Limb (tissue), 2 donors: Measurements from ENCODE around the gene GRWD1.

ENCODE experiments used
- DNase-seq, 2 donors: peaks; one replicate each; pipeline ENCODE4 v3.0.0-alpha.2; 2016; ENCODE audit errors: extremely low spot score in 2 of 2

GRWD1 gene

DNA sequence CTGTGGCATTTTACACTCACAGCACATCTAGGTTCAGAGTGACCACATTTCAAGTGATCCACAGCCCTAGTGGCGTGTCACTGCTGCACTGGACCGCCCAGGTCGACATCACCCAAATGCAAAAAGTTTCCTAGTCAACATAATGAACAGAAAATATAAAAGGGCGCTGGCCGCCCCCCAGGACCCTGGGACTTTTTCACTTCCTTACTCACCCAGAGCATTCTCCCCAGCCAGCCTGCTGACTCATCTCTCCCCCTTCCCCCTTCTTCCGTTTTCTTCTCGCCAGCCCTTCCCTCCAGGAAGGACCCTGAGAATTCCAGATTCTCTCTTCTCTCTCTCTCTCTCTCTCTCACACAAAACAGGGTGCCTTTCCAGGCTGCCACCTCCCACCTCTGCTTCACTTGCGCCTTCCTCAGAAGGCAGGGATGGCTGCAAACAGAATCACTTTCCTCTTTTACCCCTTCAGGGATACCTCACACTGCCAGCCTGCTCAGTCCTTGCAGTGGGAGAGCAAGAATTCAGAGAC lies 21.0 kb upstream of the GRWD1 start:
- DNase-seq = no peak

GRCh38 chr19:48428670-48429069 lies 17.1 kb upstream of the GRWD1 start:
- no peak for DNase-seq

DNA sequence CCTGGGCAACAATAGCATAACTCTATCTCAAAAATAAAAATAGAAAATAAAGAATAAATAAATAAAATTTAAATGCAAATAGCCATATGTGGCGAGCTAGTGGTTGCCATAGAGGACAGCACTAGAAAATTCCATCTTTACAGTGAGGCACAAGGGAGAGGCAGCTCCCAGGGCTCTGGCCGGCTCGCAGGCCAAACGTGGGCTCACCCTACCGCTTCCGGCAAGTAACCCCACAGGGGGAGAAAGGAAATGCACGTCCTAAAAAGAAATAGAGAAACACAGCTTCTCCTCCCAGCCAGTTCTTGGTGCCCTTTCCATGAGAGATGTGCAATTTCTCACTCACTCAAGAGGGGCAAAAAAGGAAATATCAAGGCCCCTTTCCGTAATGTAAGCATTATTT lies 12.4 kb upstream of the GRWD1 start:
- no peak for DNase-seq

DNA sequence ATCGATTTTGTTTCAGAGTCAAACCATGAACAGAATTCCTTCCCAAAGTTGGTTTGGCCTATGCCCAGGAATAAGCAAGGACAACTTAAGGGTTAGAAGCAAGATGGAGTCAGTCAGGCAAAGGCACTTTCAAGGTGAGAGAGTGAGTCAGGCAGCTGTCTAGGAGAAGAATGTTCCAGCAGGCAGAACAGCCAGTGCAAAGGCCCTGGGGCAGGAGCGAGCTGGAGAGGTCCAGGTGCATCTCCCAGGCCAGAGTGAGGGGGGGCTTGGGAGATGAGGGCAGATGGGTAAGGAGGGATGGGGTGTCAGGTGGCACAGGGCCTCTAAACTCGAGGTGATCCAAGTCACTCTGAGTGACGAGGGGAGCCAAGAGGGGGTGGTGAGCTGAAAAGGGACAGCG lies 9.2 kb upstream of the GRWD1 start:
- DNase-seq = no peak

GRCh38 chr19:48441360-48442050 lies 4.3 kb upstream of the GRWD1 start:
- peak in 1 of 2 donors; percentile 28 for DNase-seq

GRCh38 chr19:48442116-48443035 lies 3.4 kb upstream of the GRWD1 start:
- DNase-seq = peak in 1 of 2 donors; percentile 29

DNA sequence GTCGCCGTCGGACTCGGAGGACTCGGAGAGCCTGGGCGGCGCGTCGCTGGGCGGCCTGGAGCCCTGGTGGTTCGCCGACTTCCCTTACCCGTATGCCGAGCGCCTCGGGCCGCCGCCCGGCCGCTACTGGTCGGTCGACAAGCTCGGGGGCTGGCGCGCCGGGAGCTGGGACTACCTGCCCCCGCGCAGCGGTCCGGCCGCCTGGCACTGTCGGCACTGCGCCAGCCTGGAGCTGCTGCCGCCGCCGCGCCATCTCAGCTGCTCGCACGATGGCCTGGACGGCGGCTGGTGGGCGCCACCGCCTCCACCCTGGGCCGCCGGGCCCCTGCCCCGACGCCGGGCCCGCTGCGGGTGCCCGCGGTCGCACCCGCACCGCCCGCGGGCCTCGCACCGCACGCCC lies 2.5 kb upstream of the GRWD1 start:
- peak in 1 of 2 donors; percentile 44 for DNase-seq

GRCh38 chr19:48443731-48444128 lies 2.1 kb upstream of the GRWD1 start:
- peak in 1 of 2 donors; percentile 48 for DNase-seq

GRCh38 chr19:48444129-48444935 lies 1.5 kb upstream of the GRWD1 start:
- DNase-seq = peak in 1 of 2 donors; percentile 37

- DNase-seq = peak in 1 of 2 donors; percentile 32
Measured at GRCh38 chr19:48444936-48445200, 915 bp upstream of the GRWD1 start.

DNA sequence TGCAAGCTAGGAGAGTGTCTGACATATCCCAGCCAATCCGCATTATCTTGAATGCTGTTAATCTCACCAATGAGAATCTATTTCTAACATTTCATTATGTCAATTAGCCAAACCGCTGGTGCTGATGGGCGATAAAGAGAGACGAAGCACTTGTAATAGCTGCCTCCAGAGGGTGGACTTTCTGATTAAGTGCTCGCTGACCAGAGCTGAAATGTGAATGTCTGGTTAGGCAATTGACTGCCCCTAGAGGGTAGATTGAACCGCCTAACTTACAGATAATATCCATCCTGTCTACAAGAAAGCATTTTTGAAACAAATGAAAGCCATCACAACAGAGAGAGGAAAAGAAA lies 552 bp upstream of the GRWD1 start:
- DNase-seq = peak in 1 of 2 donors; percentile 75

DNA sequence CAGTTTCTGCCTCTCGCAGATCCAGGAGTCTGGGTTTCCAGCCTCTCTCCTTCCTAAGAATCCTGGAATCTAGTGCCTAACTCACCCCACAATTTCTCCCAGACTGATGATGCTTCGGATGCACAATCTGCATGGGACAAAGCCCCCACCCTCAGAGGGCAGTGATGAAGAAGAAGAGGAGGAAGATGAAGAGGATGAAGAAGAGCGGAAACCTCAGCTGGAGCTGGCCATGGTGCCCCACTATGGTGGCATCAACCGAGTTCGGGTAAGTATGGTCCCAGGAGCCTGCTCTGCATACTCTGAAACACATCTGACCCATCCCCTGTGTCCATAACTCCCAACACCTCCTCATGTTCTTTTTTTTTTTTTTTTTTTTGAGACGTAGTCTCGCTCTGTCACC lies 796 bp downstream of the GRWD1 start:
- DNase-seq = no peak

DNA sequence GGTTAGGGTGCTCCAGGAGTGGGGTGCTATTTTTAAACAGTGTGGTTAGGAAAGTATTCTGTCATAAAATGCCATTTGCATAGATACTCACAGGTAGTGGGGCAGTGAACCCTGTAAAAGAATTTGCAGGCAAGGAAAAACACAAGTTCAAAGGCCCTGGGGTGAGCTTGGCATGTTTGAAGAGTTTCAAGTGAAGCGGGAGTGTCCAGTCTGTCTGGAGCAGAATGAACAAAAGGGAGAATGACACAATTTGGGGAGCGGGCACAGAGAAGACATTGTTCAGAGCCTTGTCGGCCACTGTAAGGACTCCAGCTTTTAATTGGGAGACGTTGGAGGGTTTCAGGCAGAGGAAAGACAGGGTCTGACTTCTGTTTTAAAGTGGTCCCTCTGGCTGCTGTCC lies 2.8 kb downstream of the GRWD1 start:
- no peak for DNase-seq

DNA sequence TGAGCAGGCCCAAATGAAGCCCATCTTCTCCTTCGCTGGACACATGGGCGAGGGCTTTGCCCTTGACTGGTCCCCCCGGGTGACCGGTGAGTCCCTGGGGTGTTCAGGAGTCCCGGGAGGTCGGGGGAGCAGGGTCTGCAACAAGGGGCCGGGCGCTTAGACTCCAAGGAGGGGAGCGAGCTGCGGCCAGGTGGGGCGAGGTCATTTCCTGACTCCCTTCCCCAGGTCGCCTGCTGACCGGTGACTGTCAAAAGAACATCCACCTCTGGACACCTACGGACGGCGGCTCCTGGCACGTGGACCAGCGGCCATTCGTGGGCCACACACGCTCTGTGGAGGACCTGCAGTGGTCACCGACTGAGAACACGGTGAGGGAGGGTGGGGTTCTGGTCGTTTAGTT lies 4.7 kb downstream of the GRWD1 start:
- peak in 1 of 2 donors; percentile 24 for DNase-seq

GRCh38 chr19:48450863-48451262 lies 5.1 kb downstream of the GRWD1 start:
- no peak for DNase-seq

- no peak for DNase-seq
Measured at GRCh38 chr19:48451624-48452023, 5.8 kb downstream of the GRWD1 start.

DNA sequence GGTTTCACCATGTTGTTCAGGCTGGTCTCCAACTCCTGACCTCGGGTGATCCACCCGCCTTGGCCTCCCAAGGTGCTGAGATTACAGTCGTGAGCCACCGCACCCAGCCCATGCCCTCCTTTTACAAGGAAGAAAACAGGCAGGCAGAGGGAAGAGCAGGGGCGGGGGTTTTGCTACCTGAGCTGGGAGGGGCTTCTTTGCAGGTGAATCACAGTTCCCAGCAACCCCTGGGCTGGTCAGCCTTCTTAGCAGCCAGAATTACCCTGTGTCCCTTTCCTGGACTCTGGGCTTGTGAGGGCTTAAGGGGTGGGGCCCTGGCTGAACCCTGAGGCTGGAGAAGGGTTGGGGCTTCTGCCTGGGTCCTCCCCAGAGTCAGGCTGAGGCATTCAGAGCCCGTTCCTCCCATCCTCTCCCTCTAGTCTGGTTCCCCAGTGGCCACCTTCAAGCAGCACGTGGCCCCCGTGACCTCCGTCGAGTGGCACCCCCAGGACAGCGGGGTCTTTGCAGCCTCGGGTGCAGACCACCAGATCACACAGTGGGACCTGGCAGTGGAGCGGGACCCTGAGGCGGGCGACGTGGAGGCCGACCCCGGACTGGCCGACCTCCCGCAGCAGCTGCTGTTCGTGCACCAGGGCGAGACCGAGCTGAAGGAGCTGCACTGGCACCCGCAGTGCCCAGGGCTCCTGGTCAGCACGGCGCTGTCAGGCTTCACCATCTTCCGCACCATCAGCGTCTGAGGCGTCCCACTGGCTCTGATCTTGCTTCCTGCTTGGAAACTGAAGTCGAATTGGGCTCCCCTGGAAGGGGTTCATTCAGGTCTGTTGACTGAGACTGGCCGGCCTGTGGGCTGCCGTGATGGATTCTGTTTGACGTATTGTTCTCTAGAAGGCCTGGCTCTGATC lies 6.8 kb downstream of the GRWD1 start:
- no peak for DNase-seq

GRCh38 chr19:48454150-48454730 lies 8.5 kb downstream of the GRWD1 start:
- DNase-seq = peak in 1 of 2 donors; percentile 24

DNA sequence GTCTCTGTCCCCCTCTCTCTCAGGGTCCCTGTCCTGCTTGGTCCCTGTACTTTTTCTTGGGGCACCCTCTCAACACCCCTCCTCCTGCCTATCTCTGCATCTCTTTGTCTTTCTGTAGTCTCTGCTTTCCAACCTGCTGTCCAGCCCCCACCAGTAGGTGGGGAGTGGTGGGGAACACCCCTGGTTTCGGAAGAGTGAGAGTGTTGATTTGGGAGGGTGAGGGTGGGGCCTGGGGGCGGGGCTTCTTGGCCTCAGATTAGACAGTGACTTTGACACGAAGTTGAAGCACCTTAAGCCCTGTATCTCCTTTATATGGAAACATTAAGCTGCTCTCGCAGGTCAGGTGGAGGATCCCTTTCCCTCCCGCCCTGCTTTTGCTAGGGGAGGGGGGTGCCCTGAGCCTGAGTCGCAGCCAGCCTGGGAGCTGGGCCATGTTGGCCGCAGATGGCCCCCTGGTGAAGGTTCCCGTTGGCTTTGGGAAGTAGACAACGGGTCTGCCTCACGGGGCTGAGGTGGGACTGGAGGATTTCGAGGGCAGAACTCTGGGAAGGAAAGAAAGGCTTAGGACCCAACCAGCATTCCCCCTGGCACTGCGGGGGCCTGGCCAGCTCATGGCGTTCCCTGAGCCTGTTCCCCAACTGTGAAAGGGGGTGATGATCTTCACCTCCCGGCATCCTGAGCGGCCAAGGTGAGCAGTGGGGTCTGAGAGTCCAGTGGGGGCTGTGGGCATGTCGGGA lies 9.6 kb downstream of the GRWD1 start, which contains the start of gene KCNJ14:
TSS of gene KCNJ14 (plus strand) at position 404 of the 737 bp plus-strand sequence. CDS start 6,151 bp downstream, outside the sequence.
- DNase-seq = no peak
